GM18502 (cell line): ENCODE results near the gene SNRNP35.
"Not testable (repeated sequence)": the region's sequence is repeated elsewhere in the genome, so short reads cannot be mapped to it uniquely, and the experiment has no call there.

Experiments used
- ATAC-seq: cut with Tn5 transposase; IDR thresholded peaks from one replicate; pipeline ENCODE4 v1.9.1; 2021; ENCODE audit warnings: mild to moderate bottlenecking; ENCODE audit not compliant: unreplicated experiment, poor library complexity

The SNRNP35 gene

GRCh38 chr12:123487428-123487827, 29.5 kb downstream of the SNRNP35 start:
- ATAC-seq, result no peak

GRCh38 chr12:123488539-123489230, 30.7 kb downstream of the SNRNP35 start:
- no peak for ATAC-seq

GRCh38 chr12:123489580-123489979, 31.6 kb downstream of the SNRNP35 start:
- no peak for ATAC-seq

GRCh38 chr12:123490089-123490488, 32.1 kb downstream of the SNRNP35 start:
- no peak for ATAC-seq

GRCh38 chr12:123491056-123491455, 33.1 kb downstream of the SNRNP35 start:
- ATAC-seq, result no peak

- ATAC-seq, result no peak
Measured at GRCh38 chr12:123491481-123491880, 33.5 kb downstream of the SNRNP35 start.

- ATAC-seq, result not testable (repeated sequence)
Measured at GRCh38 chr12:123492339-123493039, 34.5 kb downstream of the SNRNP35 start.

- no peak for ATAC-seq
Measured at GRCh38 chr12:123494124-123494851, 36.3 kb downstream of the SNRNP35 start.

- ATAC-seq, result no peak
Measured at GRCh38 chr12:123497065-123497464, 39.1 kb downstream of the SNRNP35 start.

- no peak for ATAC-seq
Measured at GRCh38 chr12:123498126-123498825, 40.3 kb downstream of the SNRNP35 start.

- no peak for ATAC-seq
Measured at GRCh38 chr12:123499332-123499731, 41.4 kb downstream of the SNRNP35 start.

GRCh38 chr12:123502163-123502704, 44.3 kb downstream of the SNRNP35 start:
- no peak for ATAC-seq

- ATAC-seq, result no peak
Measured at GRCh38 chr12:123506059-123506842, 48.3 kb downstream of the SNRNP35 start.

GRCh38 chr12:123506843-123507236, 48.9 kb downstream of the SNRNP35 start:
- ATAC-seq, result no peak

- no peak for ATAC-seq
Measured at GRCh38 chr12:123512838-123513665, 55.1 kb downstream of the SNRNP35 start.

- ATAC-seq, result no peak
Measured at GRCh38 chr12:123513805-123514204, 55.9 kb downstream of the SNRNP35 start.

GRCh38 chr12:123514582-123515221, 56.8 kb downstream of the SNRNP35 start:
- not testable (repeated sequence) for ATAC-seq

- no peak for ATAC-seq
Measured at GRCh38 chr12:123516216-123516780, 58.4 kb downstream of the SNRNP35 start.
